HPDE6-E6E7 (cell line): Measurements from ENCODE around the gene TUBA1B.
"Not testable (repeated sequence)": the region's sequence is repeated elsewhere in the genome, so short reads cannot be mapped to it uniquely, and the experiment has no call there.

Experiments
- DNase-seq: peaks from one replicate; pipeline ENCODE4 v3.0.0; 2011; ENCODE audit warnings: missing footprints; ENCODE audit errors: extremely low spot score

The TUBA1B gene

GRCh38 chr12:49131051-49131893, at the start of gene TUBA1B:
TUBA1B (minus strand) TSS chr12:49131395; CDS start chr12:49131300, 95 bp downstream.
- peak; percentile 70 for DNase-seq

- DNase-seq: no peak
Observed at GRCh38 chr12:49174218-49174617, 43.0 kb upstream of the TUBA1B start.

GRCh38 chr12:49170924-49171323, 39.7 kb upstream of the TUBA1B start:
- DNase-seq: no peak

GRCh38 chr12:49165114-49165513, 33.9 kb upstream of the TUBA1B start:
- DNase-seq: no peak

- not testable (repeated sequence) for DNase-seq
Observed at GRCh38 chr12:49161901-49162300, 30.7 kb upstream of the TUBA1B start.

- DNase-seq: no peak
Observed at GRCh38 chr12:49161092-49161795, 30.0 kb upstream of the TUBA1B start.

- DNase-seq: no peak
Observed at GRCh38 chr12:49160399-49160798, 29.2 kb upstream of the TUBA1B start.

GRCh38 chr12:49154221-49154620, 23.0 kb upstream of the TUBA1B start:
- no peak for DNase-seq

GRCh38 chr12:49147384-49147783, 16.2 kb upstream of the TUBA1B start:
- no peak for DNase-seq

GRCh38 chr12:49146406-49146805, 15.2 kb upstream of the TUBA1B start:
- DNase-seq: no peak

GRCh38 chr12:49144384-49144783, 13.2 kb upstream of the TUBA1B start:
- DNase-seq: no peak

GRCh38 chr12:49138999-49139398, 7.8 kb upstream of the TUBA1B start:
- DNase-seq: no peak

GRCh38 chr12:49138587-49138986, 7.4 kb upstream of the TUBA1B start:
- no peak for DNase-seq

GRCh38 chr12:49137476-49137875, 6.3 kb upstream of the TUBA1B start:
- DNase-seq: no peak

GRCh38 chr12:49136997-49137396, 5.8 kb upstream of the TUBA1B start:
- DNase-seq: not testable (repeated sequence)

GRCh38 chr12:49133590-49133989, 2.4 kb upstream of the TUBA1B start:
- no peak for DNase-seq

- no peak for DNase-seq
Observed at GRCh38 chr12:49133014-49133413, 1.8 kb upstream of the TUBA1B start.

GRCh38 chr12:49131894-49132461, 783 bp upstream of the TUBA1B start:
- no peak for DNase-seq

- peak; percentile 84 for DNase-seq
Observed at GRCh38 chr12:49130151-49131050, 794 bp downstream of the TUBA1B start.

- DNase-seq: no peak
Observed at GRCh38 chr12:49129332-49130150, 1.7 kb downstream of the TUBA1B start.

GRCh38 chr12:49127971-49128370, 3.2 kb downstream of the TUBA1B start:
- DNase-seq: not testable (repeated sequence)
